Left renal cortex interstitium (tissue), 4 donors: Measurements from ENCODE around the gene KIF5A. TPM values are rescaled to one million over a fixed set of nuclear protein-coding genes. Genes with fewer than 3 reads are reported as not detected.

Experiments
- DNase-seq, 4 donors: peaks; one replicate each; pipeline ENCODE4 v3.0.0-alpha.2; 2013; ENCODE audit warnings: low read depth in 4 of 4, low spot score in 2 of 4, missing footprints in 1 of 4
- polyA plus RNA-seq, 4 donors: library from polyadenylated mRNA; unstranded; fragments of 120-200 nt; gene quantifications; one replicate each; pipeline ENCODE4 v1.2.1, GENCODE V29; 2013; ENCODE audit not compliant: insufficient read length in 4 of 4

KIF5A gene
- polyA plus RNA-seq, 4 donors, result 0.30 to 1.0 (median 0.54) TPM

GRCh38 chr12:57531836-57532235 lies 18.0 kb upstream of the KIF5A start:
- DNase-seq, result no peak

- no peak for DNase-seq
Measured at GRCh38 chr12:57533108-57533507, 16.7 kb upstream of the KIF5A start.

- DNase-seq, result no peak
Measured at GRCh38 chr12:57534250-57534649, 15.6 kb upstream of the KIF5A start.

DNA sequence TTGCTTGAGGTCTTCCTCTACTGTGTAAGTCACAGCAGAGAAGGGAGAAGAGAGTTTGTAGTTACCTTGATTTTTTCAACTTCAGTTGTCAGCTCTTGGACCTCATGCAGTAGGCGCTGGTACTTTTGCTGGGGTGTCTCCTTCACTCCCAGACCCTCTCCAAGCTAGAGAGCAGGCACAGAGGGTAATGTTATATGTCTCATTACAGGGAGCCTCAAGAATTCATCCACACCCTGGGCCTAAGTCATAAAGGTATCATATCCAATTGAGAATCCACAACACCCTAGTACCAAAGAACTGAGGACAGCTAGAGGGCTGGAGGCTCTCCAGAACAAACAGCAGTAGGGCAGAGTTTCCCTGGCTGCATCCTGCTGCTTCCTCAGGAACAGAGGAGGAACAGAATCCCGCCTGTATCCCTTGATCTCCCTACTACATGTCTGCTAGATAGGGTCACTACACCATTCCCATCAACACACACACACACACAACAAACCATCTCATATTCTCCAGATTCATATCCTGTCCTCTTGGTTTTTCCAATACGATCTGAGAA lies 14.8 kb upstream of the KIF5A start:
- DNase-seq, result no peak

- no peak for DNase-seq
Measured at GRCh38 chr12:57535764-57536596, 13.9 kb upstream of the KIF5A start.

GRCh38 chr12:57536597-57536942 lies 13.3 kb upstream of the KIF5A start:
- no peak for DNase-seq

DNA sequence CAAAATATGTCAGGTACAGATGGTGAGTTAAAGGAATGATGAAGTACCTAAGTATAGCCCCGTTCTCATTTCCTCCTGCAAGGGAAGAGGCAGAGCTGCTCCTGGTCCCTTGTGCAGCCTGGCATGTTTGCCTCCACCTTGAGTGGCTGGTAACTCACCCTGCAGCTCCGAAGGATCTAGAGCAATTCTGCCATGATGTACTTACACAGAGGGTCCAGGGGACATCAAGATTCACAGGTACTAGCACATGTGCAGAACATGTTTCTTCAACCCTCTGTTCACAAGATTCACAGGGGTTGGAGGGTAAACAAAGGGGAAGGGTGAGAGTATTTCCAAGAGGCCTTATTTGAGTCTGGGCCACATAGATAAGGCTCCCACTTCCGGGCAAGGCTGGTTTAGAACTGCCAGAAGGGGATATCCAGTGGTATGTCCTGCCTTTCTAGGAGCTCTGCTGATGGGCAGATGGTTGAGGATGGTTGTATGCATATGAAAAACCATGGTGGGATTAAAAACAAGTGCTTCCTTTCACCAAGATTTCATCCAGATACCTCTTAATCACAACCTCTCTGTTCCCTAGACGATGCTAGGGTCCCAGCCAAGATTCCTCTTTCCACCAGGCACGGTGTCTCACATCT lies 10.6 kb upstream of the KIF5A start:
- no peak for DNase-seq

DNA sequence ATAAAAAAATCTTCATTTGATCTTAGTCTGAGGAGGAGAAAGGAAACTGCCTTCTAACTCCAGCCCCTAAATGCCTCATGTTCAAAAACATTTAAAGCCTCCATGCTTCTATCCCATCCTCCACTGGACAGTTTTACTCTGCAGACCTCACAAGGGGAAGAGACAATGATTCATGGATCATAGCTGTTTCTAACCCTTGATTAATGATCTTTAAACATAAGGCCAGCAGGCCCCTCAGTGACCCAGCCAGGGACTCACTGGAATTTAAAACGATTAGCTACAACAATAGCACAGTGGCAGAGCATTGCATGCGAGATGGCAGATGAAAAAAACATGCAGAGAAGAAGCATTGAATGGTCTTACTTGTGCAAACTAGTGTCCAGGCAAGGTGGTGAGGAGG lies 8.8 kb upstream of the KIF5A start:
- DNase-seq, result no peak

- DNase-seq, result no peak
Measured at GRCh38 chr12:57541717-57542116, 8.1 kb upstream of the KIF5A start.

DNA sequence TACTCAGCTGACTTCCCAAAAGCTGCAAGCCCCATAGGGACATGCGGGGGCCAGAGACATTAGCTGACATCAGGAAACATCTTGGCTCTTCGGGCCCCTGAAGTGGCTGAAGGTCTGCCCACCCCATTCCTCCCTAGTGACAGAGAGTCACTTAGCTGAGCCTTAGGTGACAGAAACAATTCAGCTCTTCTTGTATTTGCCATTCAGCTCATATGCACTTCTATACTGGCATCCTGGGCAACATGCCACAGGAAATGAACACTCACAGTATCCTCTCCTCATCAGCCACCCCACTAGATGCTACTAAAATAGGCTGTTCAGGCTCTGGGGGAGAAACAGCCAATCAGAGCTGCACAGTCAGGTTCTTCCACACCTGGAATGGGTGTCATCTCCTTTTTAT lies 6.3 kb upstream of the KIF5A start:
- no peak for DNase-seq

GRCh38 chr12:57545809-57546437 lies 3.9 kb upstream of the KIF5A start:
- no peak for DNase-seq

DNA sequence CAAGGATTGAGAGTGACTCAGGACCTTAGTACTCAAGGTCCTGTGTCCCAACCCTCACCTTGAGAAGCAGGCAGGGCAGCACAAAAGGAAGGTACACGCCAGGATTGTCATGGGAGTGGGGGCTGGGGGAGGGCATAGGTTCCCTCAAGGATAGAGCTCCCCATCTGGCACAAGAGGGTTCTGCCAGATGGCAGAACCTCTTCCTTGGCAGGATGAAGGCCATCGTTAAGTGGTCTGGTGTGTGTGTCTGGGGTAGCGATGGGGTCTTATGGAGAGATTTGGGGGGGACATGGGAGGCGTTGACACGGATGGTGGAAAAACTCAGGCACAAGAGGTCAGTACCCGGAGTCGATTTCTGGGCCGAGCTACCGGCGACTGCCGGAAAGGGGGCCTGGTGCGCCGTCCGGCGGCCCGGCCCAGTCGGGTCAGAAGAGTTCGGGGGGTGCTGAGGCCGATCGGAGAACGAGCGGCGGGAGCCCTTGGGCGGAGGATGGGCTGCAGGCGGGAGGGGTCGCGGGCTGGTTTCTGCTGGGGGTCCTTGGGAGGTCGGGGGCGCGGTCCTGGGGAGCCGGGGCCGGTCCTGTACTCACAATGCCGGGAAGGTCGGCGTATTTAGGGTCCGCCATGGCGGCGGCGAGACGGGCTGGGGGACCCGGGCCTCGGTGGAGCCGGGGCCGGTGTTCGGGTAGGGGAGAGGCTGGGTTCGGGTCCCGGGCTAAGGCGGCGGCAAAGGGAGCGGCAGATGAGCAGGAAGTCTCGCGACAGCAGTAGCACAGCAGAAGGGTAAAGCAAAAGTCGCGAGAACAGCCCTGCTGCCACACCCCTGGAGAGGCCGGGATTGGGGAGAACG lies 3.2 kb upstream of the KIF5A start, which contains the start of gene DCTN2:
Gene DCTN2, minus strand, starts transcription at position 755 of the 850 bp plus-strand sequence. Its CDS starts 129 bp downstream, at position 626.
- peak; percentile 82 to 95 (median 85) for DNase-seq

DNA sequence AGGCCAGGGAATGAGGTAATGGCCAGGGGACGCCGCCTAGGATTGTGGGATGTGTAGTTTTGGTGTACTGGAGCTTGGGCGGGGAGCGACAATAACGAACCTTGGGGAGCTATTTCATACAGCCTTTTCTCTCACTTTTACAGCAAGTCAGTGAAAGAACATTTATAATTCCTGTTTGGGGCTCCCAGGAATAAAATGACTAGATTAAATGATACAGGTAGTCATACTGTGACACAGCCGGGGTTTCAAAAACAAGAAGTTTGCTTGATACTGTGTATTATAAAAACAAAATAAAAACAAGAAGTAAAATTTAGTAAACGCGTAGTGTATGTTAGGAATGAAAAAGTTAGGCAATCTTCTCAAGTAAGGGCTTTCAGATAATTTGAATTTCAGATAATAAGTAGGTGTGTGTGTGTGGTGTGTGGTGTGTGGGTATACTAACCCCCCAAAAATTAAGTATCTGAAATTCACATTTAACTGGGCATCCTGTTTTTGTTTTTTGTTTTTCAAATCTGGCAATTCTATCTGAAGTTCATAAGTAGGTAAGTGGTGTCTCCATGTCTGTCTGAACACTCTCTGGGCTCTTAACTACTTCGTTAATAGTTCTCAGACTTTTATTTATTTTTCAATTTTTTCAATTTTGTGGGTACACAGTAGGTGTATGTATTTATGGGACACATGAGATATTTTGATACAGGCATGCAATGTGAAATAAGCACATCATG lies 2.4 kb upstream of the KIF5A start:
- no peak for DNase-seq

DNA sequence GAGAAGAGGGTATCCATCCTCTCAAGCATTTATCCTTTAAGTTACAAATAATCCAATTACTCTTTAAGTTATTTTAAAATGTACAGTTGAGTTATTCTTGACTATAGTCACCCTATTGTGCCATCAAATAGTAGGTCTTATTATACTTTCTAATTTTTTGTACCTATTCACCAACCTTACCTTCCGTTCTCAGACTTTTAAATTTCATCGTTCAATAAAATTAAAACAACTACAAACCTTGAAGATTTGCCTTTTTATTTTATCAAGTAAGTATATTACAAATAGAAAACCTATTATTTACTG lies 1.9 kb upstream of the KIF5A start:
- DNase-seq, result no peak

- DNase-seq, result no peak
Measured at GRCh38 chr12:57548488-57548887, 1.4 kb upstream of the KIF5A start.

DNA sequence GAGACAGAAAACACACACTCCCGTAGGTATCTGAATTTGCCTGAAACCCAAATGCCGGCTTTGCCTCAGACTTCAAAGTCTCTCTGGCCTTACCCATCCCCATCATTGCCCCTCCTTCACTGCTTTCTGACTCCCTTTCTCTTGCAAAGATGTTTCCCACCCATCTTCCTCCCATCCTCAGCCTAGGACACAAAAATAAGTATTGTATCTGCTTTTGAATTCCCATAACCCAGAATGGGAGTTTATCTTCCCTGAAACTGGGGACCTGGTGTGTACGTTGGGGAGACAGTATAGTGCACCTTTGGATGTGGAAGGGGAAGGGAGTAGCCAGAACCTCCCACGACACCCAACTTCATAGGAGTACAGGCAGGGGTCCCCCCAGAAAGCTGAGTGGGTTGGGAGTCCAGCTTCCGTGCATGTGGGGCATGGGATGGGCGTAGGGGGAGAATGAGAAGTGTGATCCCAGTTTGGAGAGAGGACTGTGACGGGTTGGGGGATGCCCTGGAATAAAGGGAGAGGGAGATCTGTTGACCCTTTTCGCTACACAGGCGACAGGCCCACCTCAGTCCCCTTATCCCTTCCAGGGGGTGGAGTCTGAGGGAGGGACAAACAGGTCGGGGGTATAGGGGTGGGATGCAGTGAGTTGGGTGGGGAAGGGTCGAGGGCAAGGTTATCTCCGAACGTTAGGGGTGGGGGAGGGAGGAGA lies 488 bp upstream of the KIF5A start:
- DNase-seq, result no peak

DNA sequence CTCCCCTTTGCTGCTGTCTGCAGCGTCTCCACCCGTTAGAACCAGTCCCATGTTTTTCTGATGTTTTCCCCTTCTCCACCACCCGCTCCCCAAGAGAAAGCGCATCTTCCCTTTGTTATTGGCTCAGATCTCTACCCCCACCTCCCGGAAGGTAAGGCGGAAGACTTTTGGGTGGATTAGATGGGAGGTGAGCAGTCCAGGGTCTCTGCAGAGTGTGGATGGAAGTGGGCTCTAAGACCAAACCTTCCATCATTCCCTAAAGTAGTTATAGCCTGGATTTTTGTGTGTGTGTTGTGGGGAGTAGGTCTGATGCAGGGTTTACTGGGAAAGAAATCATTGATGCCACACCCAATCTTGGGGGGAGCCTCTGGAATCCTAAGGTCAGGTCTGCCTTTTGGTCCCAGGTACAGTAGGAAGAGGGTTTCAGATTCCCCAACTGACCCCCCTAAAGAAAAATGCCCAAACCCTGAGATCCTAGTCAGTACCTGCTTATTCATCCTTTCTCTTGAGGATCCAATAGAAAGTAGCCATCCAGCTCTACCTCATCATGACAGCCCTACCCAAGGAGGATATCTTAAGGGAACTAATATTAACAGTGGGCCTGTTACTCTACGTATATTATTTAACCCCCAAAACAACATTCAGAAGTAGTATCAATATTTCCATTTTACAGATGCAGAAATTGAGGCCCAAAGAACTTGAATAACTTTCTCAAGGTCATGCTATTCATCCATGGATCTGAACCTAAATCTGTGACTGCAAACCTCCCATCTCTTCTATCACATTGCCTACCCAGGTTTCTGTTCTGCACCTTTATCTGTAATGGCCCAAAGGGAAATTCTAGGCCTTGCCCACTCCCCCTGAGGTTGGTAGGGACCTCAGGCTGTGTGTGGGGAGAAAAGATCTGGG lies 1.1 kb downstream of the KIF5A start:
- no peak for DNase-seq

- DNase-seq, result no peak
Measured at GRCh38 chr12:57551637-57552305, 1.9 kb downstream of the KIF5A start.
